ENCODE measurements around the gene MYO16.

The MYO16 gene

DNA sequence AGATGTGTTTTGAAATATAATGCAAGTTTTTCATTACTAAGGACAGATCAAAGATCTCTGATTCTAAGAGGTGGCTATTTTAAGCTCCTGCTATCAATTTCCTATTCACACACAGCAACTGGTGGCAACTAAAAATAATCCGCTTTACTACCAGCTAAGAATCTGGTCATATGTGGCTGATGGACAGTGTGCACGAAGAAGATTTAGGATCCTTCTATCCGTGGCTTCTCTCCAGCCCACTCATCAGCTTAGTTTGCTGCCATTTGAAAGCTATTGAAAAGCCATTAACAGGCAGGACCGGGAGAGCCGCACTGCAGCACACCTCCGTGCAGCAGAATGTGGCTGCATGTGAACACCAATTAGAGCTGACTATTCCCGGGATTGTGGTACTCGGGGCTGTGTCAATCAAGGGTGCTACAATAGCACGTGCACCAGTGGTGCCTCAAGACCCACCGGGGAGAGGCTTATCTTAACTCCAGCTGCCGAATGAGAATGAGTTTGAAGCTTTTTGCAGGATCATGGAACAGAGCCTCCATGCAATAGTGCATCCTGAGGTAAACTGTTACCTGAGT, at the start of gene MYO16:
TSS of gene MYO16 (plus strand) at position 431 of the 572 bp plus-strand sequence. CDS start 234 bp downstream, outside the sequence.
- no peak for TF ChIP-seq ZNF274 (IDR thresholded peaks at IDR 0.05; ENCODE audit: low read depth, low read length)
- no peak within 1 kb of the TSS for H3K4me3 ChIP-seq (ENCODE audit: low read length)

DNA sequence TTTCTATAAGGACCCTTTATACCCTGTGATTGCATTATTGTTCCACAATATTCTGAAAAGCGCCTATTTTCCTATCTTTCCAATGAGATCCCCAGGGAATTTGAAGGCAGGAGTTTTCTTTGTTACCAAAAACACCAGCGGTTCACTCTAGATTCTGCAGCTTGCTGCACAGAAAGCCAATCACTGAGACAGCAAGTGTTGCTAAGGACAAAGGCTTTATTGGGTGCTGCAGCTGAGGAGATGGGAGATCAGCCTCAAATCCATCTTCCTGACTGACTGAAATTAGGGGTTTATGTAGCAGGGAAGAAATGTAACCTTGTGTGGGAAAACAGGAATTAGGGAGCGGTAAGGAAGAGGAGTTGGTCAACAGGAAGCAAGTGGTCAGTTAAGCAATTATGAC, 42.6 kb upstream of the MYO16 start:
- no peak overlapping the region for H3K4me3 ChIP-seq (ENCODE audit: low read length)
- TF ChIP-seq ZNF274 (IDR thresholded peaks at IDR 0.05; ENCODE audit: low read depth, low read length), result no peak

DNA sequence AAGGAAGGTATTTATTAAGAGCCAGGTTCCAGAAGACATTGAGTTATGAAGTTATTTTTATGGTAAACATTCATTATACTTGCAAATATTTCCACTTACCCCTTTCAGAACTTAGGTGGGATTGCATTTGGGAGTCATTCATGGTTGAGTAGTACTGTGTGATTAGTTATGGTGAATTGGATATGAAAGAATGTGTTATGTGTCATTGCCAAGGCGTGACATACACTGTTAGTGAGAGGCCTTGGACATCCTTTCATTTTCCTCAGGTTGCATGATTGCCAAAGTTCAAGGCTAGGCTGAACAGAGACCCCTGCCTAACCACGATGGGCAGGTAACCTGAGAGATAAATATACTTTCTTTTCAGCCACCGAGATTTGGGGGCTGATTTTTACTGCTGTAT, 40.9 kb upstream of the MYO16 start:
- no peak overlapping the region for H3K4me3 ChIP-seq (ENCODE audit: low read length)
- no peak for TF ChIP-seq ZNF274 (IDR thresholded peaks at IDR 0.05; ENCODE audit: low read depth, low read length)

DNA sequence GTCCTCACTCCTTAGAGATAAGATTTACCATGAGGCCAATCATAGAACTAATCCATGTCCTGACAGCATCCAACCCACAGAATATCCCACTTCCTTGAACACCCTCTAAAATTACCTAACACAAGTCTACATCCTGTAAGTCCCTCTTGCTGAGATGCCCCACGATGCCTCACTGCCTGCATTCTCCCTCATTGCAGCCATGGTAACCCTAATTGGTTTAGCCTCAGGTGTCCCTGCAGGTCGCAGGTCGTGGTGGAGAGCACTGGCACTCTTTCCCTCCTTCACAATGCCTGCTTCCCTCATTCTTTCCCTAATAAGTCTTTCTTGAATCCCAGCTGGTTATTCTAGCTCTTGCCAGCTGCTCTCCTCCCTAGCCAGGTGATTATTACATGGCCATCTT, 35.3 kb upstream of the MYO16 start:
- no peak overlapping the region for H3K4me3 ChIP-seq (ENCODE audit: low read length)
- no peak for TF ChIP-seq ZNF274 (IDR thresholded peaks at IDR 0.05; ENCODE audit: low read depth, low read length)

DNA sequence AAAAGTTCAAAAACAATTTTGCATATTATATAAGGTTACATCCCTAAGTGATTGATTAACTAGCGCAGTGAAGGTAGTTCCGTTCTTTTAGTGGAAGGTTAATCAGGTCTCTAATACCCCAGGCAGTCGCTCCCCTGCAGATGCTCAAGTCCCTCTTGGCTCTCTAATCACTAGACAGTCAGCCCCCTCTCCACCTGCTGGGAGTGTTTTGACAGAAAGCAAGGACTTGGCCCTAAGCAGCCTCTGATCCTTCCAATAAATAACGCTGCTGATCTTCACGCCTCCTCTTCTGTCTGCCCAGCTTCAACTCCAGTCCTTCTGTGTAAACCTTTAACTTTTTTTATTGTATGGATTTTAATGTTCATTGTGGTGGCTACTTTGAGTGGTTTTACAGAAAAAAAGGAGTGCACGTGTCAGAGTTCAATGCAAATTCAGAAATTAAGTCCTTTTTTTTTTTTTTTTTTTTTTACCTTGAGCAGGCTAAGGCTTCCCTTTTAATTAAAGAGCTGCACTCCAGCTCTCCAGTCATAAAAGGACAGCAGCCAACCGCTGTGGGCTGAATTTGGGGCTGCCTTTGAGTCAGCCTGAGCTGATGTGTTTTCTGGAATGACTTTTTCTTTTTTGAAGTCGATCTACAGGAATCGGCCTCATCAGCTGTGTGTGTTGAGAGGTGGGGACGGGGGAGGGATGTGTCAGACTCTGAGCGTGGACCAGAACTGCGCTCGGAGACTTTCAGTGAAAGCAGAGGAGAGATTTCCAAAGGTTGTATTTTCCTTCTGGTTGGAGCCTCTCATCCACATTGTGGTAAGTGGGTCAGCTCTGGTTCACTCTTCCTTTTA, 33.8 kb upstream of the MYO16 start:
- H3K4me3 ChIP-seq (ENCODE audit: low read length), result no peak overlapping the region
- TF ChIP-seq ZNF274 (IDR thresholded peaks at IDR 0.05; ENCODE audit: low read depth, low read length), result no peak

DNA sequence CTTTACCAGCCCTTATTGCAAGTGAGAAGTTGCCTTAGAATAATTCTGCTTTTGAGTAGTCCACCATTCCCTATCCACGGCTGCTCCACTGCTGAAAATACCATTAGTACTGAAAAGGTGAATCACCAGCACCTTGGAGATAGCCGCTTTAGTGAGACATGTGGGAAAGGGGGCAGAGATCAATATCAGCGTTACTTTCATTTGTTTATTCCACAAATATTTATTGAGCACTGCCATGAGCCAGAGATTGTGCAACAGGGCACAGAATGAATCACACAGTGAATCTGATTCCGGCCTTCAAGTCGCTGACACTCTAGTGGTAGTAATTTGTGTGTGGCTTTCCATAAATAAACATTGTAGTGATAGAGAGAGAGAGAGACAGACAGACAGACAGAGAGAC, 31.5 kb upstream of the MYO16 start:
- no peak overlapping the region for H3K4me3 ChIP-seq (ENCODE audit: low read length)
- no peak for TF ChIP-seq ZNF274 (IDR thresholded peaks at IDR 0.05; ENCODE audit: low read depth, low read length)

DNA sequence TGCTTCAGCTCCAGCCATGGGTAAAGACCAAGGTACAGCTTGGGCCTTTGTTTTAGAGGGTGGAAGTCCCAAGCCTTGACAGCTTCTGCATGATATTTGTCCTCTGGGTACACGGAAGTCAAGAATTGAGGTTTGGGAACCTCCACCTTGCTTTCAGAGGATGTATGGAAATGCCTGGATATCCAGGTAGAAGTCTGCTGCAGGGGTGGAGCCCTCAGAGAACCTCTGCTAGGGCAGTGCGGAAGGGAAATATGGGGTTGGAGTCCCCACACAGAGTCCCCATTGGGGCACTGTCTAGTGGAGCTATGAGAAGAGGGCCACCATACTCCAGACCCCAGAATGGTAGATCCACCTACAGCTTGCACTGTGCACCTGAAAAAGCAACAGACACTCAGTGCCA, 23.0 kb upstream of the MYO16 start:
- no peak for TF ChIP-seq ZNF274 (IDR thresholded peaks at IDR 0.05; ENCODE audit: low read depth, low read length)
- no peak overlapping the region for H3K4me3 ChIP-seq (ENCODE audit: low read length)

DNA sequence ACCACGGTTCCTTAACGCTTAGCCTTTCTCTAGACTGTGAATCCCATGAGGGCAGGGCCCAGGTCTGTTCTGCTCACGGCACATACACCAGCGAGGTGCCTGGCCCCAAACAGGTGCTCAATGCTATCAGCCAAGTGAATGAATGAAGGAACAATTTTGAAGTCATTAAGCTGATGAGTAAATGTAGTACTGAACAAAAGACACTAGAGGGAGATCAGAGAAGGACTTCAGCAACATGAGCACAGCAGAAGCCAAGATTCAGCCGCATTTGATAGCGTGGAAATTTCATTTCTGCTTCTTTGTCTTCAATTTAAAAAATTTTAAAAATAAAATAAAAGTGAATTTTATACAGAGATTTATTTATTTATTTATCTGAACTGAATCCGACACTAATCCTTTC, 20.1 kb upstream of the MYO16 start:
- no peak overlapping the region for H3K4me3 ChIP-seq (ENCODE audit: low read length)
- no peak for TF ChIP-seq ZNF274 (IDR thresholded peaks at IDR 0.05; ENCODE audit: low read depth, low read length)

DNA sequence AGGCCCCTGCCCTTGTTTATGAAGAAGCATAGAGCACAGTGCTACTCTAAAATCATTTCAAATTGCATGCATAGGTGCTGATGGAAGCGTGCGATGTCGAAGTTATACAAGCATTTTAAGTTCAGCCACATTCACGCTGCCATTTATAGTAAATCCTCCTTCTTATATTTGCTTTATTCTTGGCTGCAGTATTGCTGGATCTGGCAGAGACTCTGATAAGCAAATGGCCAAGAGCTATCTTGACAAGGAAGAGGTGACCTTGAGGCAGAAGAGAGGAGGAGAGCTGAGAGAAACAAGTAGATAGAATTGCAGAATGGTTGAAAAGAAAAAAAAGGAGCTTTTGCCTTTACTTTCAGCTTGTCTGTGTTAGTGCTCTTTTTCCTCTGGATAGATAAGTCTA, 18.9 kb upstream of the MYO16 start:
- no peak for TF ChIP-seq ZNF274 (IDR thresholded peaks at IDR 0.05; ENCODE audit: low read depth, low read length)

DNA sequence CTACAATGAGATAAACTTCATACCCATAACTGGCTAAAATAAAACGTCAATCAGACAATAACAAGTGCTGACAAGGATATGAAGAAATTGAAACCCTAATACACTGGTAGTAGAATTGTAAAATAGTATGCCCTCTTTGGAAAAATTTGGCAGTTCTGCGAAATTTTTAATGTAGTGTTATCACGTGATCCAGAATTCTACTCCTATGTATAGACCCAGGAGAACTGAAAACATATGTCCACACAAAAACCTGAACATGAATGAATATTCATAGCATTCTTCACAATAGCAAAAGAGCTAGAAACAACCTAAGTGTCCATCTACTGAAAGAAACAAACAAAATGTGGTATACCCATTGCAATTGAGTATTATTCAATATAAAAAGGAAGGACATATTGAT, 14.2 kb upstream of the MYO16 start:
- TF ChIP-seq ZNF274 (IDR thresholded peaks at IDR 0.05; ENCODE audit: low read depth, low read length), result no peak
- no peak overlapping the region for H3K4me3 ChIP-seq (ENCODE audit: low read length)

More for the DNA sequence above, 18.9 kb upstream of the MYO16 start:
- H3K4me3 ChIP-seq (ENCODE audit: low read length), result no peak overlapping the region

DNA sequence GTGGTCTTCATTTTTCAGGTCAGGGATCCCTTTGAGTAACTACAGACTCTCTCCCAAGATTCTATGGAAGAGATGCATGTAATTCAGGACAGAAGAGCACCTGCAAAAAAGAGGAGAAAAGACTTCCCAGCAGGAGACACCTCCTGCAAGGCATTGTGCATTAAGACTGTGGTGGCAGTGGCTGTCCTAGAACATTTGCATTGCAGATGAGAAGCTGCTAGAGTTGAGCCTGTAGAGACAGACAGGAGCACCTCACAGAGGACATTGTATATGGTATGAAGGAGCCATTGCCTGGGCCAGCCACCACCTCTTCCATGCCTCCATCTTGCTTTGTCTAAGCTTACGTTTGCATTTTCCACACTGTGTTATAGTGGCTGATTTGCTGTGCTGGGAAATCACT, 11.2 kb upstream of the MYO16 start:
- no peak overlapping the region for H3K4me3 ChIP-seq (ENCODE audit: low read length)
- no peak for TF ChIP-seq ZNF274 (IDR thresholded peaks at IDR 0.05; ENCODE audit: low read depth, low read length)

DNA sequence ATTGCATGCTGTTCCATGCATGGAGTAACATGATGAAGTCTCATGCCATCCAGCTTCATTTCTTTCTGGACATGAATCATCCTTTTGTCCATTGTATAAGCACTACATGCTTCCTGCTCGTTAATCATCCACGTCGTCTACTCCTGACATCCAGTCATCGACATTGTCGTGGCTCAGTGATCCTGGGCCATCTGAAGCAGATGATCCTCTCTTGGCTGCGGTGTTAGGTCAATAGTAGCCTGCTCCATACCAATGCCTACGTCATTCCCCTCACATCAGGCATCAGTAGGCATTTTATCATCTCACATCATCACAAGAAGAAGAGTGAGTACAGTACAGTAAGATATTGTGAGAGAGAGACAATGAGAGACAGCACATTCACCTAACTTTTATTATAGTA, 7.9 kb upstream of the MYO16 start:
- TF ChIP-seq ZNF274 (IDR thresholded peaks at IDR 0.05; ENCODE audit: low read depth, low read length), result no peak
- no peak overlapping the region for H3K4me3 ChIP-seq (ENCODE audit: low read length)

DNA sequence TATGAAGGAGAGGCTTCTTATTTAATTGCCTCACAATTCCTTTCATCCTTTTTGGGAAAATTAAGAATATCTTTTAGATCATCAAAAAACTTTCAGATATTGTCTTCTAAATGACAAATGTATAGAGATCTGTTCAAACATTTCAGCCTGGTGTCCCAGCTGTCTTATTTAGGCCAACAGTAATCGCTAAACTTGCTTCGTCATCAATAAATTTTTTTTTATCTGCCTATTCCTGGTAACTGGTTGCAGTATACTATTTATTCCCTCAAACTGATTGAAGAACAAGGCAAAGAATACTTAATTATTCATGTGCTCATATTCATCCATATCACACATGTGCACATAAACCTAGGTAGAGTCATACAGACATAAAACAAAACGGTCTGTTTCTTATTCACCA, 5.3 kb upstream of the MYO16 start:
- H3K4me3 ChIP-seq (ENCODE audit: low read length), result no peak overlapping the region
- TF ChIP-seq ZNF274 (IDR thresholded peaks at IDR 0.05; ENCODE audit: low read depth, low read length), result no peak

DNA sequence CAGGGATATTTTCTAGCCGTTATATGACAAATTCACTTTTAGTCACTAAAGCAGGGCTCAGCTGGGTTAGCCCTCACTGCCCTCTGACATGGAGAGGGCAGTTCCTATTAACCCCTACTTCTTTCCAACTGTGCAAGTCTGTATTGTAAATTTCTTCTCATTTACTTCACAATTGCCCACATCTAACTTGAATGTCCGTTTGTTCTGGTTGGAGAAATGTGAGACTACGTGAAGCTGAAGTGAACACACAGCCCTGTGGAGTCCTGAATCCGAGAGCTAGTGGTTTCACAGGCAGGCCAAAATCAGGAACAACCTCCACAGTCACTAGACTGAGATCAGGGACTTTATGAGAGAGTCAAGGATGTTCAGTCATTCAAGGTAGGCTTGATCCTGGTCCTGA, 4.4 kb upstream of the MYO16 start:
- no peak for TF ChIP-seq ZNF274 (IDR thresholded peaks at IDR 0.05; ENCODE audit: low read depth, low read length)
- no peak overlapping the region for H3K4me3 ChIP-seq (ENCODE audit: low read length)

DNA sequence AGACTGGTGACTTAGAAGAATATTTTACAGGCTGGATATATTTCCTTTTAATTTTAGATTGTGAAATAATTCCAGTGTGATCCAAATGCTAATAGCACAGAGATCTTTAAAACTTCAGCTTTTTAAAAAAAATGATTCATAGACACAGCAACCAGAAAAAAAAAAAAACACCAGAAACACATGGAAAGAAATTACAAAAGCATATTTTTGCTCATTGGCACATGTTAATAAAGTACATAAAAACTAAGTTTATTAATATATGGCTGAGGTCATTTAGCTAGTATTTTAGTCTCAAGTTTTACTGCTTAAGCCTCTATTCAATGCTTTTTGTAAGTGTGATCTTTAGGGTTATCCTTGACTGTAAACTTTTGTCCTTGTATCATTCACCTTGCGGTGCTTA, 577 bp downstream of the MYO16 start:
- H3K4me3 ChIP-seq (ENCODE audit: low read length), result no peak overlapping the region
- no peak for TF ChIP-seq ZNF274 (IDR thresholded peaks at IDR 0.05; ENCODE audit: low read depth, low read length)

All from GM08714 (cell line).